Measurements from ENCODE around the gene PTRH2. TPM values are rescaled to one million over a fixed set of nuclear protein-coding genes. Genes with fewer than 3 reads are reported as not detected.
A peak's percentile ranks its signal among the peaks of the same experiment; 100 is the strongest.

The PTRH2 gene
- total RNA-seq, 1 experiment from 2014 or later = 48.0 TPM

- H3K4me1 ChIP-seq (ENCODE audit: low read length) = peaks cover 25% of the 10 kb centered on the region
- no peaks in the 10 kb centered on the region for H3K9me2 ChIP-seq (replicated peaks; ENCODE audit: insufficient read depth, low read length)
- H3K27ac ChIP-seq (ENCODE audit: low read length) = no peak overlapping the region
- DNase-seq = no peak
- H3K9me3 ChIP-seq (ENCODE audit: low read length) = no peaks in the 10 kb centered on the region
- no peak overlapping the region for H2AFZ ChIP-seq (ENCODE audit: low read length)
- no peaks in the 10 kb centered on the region for H3K27me3 ChIP-seq (ENCODE audit: low read length)
- H3K4me3 ChIP-seq (ENCODE audit: low read length) = no peak overlapping the region
- no peaks in the 10 kb centered on the region for H4K20me1 ChIP-seq (ENCODE audit: insufficient read depth, low read depth, low read length)
- no peak overlapping the region for H3K4me2 ChIP-seq (ENCODE audit: low read depth, low read length, poor library complexity, severe bottlenecking)
- H3K79me2 ChIP-seq (ENCODE audit: low read length) = peaks cover 98% of the 10 kb centered on the region
- no peak overlapping the region for H3K9ac ChIP-seq (ENCODE audit: low read length)
- H3K36me3 ChIP-seq (ENCODE audit: insufficient read depth, low read length) = no peaks in the 10 kb centered on the region; the same call in 1 of the 2 replicates
These were observed 7.0 kb upstream of the PTRH2 start for GRCh38 chr17:59714255-59714654.

GRCh38 chr17:59712862-59713261 is 5.6 kb upstream of the PTRH2 start:
- no peaks in the 10 kb centered on the region; the same call in 1 of the 2 replicates for H4K20me1 ChIP-seq (ENCODE audit: insufficient read depth, low read depth, low read length)

GRCh38 chr17:59711936-59712335 is 4.7 kb upstream of the PTRH2 start:
- Histone ChIP-seq H3K9me3 (ENCODE audit: low read length) (no peaks in the 10 kb centered on the region), H3K79me2 (ENCODE audit: low read length) (peaks cover 98% of the 10 kb centered on the region), H3K4me1 (ENCODE audit: low read length) (peaks cover 36% of the 10 kb centered on the region), H3K9me2 (replicated peaks; ENCODE audit: insufficient read depth, low read length) (no peaks in the 10 kb centered on the region), H4K20me1 (ENCODE audit: insufficient read depth, low read depth, low read length) (no peaks in the 10 kb centered on the region; the same call in 1 of the 2 replicates), H3K4me2 (ENCODE audit: low read depth, low read length, poor library complexity, severe bottlenecking) (no peak overlapping the region), H3K9ac (ENCODE audit: low read length) (no peak overlapping the region), H3K36me3 (ENCODE audit: insufficient read depth, low read length) (no peaks in the 10 kb centered on the region; the same call in 1 of the 2 replicates), H3K4me3 (ENCODE audit: low read length) (no peak overlapping the region), H3K27me3 (ENCODE audit: low read length) (no peaks in the 10 kb centered on the region), H3K27ac (ENCODE audit: low read length) (no peak overlapping the region), H2AFZ (ENCODE audit: low read length) (no peak overlapping the region)
- no peak for DNase-seq

More at GRCh38 chr17:59712862-59713261, 5.6 kb upstream of the PTRH2 start:
- no peak overlapping the region for H2AFZ ChIP-seq (ENCODE audit: low read length)
- H3K79me2 ChIP-seq (ENCODE audit: low read length) = peaks cover 99% of the 10 kb centered on the region
- H3K27ac ChIP-seq (ENCODE audit: low read length) = no peak overlapping the region
- no peaks in the 10 kb centered on the region for H3K9me3 ChIP-seq (ENCODE audit: low read length)
- H3K27me3 ChIP-seq (ENCODE audit: low read length) = no peaks in the 10 kb centered on the region
- H3K9ac ChIP-seq (ENCODE audit: low read length) = no peak overlapping the region
- no peak overlapping the region for H3K4me3 ChIP-seq (ENCODE audit: low read length)
- peaks cover 36% of the 10 kb centered on the region for H3K4me1 ChIP-seq (ENCODE audit: low read length)
- H3K36me3 ChIP-seq (ENCODE audit: insufficient read depth, low read length) = no peaks in the 10 kb centered on the region; the same call in 1 of the 2 replicates
- H3K9me2 ChIP-seq (replicated peaks; ENCODE audit: insufficient read depth, low read length) = no peaks in the 10 kb centered on the region
- H3K4me2 ChIP-seq (ENCODE audit: low read depth, low read length, poor library complexity, severe bottlenecking) = no peak overlapping the region
- DNase-seq = no peak

- Histone ChIP-seq H4K20me1 (ENCODE audit: insufficient read depth, low read depth, low read length) (no peaks in the 10 kb centered on the region; the same call in 1 of the 2 replicates), H3K4me2 (ENCODE audit: low read depth, low read length, poor library complexity, severe bottlenecking) (peak overlapping the region; percentile 86), H2AFZ (ENCODE audit: low read length) (peak overlapping the region; percentile 46; the same call in 1 of the 2 replicates), H3K27ac (ENCODE audit: low read length) (peak overlapping the region; percentile 85), H3K27me3 (ENCODE audit: low read length) (no peaks in the 10 kb centered on the region), H3K4me3 (ENCODE audit: low read length) (peak overlapping the region; percentile 91), H3K9me2 (replicated peaks; ENCODE audit: insufficient read depth, low read length) (no peaks in the 10 kb centered on the region), H3K9ac (ENCODE audit: low read length) (peak overlapping the region; percentile 90), H3K79me2 (ENCODE audit: low read length) (peaks cover 98% of the 10 kb centered on the region), H3K36me3 (ENCODE audit: insufficient read depth, low read length) (peaks cover 10% of the 10 kb centered on the region; the same call in 1 of the 2 replicates), H3K9me3 (ENCODE audit: low read length) (no peaks in the 10 kb centered on the region), H3K4me1 (ENCODE audit: low read length) (peaks cover 51% of the 10 kb centered on the region)
- peak; percentile 64 for DNase-seq
These were observed 771 bp upstream of the PTRH2 start for GRCh38 chr17:59707971-59708430.

GRCh38 chr17:59702304-59702703 is 4.9 kb downstream of the PTRH2 start:
- Histone ChIP-seq H3K4me1 (ENCODE audit: low read length) (peaks cover 21% of the 10 kb centered on the region), H3K36me3 (ENCODE audit: insufficient read depth, low read length) (peaks cover 34% of the 10 kb centered on the region), H3K9me3 (ENCODE audit: low read length) (no peaks in the 10 kb centered on the region), H3K4me2 (ENCODE audit: low read depth, low read length, poor library complexity, severe bottlenecking) (no peak overlapping the region), H3K27ac (ENCODE audit: low read length) (no peak overlapping the region), H4K20me1 (ENCODE audit: insufficient read depth, low read depth, low read length) (peaks cover 26% of the 10 kb centered on the region; the same call in 1 of the 2 replicates), H3K4me3 (ENCODE audit: low read length) (no peak overlapping the region), H3K9me2 (replicated peaks; ENCODE audit: insufficient read depth, low read length) (no peaks in the 10 kb centered on the region), H3K27me3 (ENCODE audit: low read length) (no peaks in the 10 kb centered on the region), H3K9ac (ENCODE audit: low read length) (no peak overlapping the region), H3K79me2 (ENCODE audit: low read length) (peaks cover 99% of the 10 kb centered on the region), H2AFZ (ENCODE audit: low read length) (no peak overlapping the region)
- no peak for DNase-seq

GRCh38 chr17:59699786-59700185 is 7.4 kb downstream of the PTRH2 start:
- no peak overlapping the region for H3K4me2 ChIP-seq (ENCODE audit: low read depth, low read length, poor library complexity, severe bottlenecking)
- peaks cover 11% of the 10 kb centered on the region for H3K4me1 ChIP-seq (ENCODE audit: low read length)
- H4K20me1 ChIP-seq (ENCODE audit: insufficient read depth, low read depth, low read length) = peaks cover 40% of the 10 kb centered on the region; the same call in 1 of the 2 replicates

GRCh38 chr17:59699218-59699617 is 8.0 kb downstream of the PTRH2 start:
- H2AFZ ChIP-seq (ENCODE audit: low read length) = no peak overlapping the region
- DNase-seq = no peak
- no peaks in the 10 kb centered on the region for H3K9me3 ChIP-seq (ENCODE audit: low read length)
- H3K27ac ChIP-seq (ENCODE audit: low read length) = no peak overlapping the region
- no peaks in the 10 kb centered on the region for H3K27me3 ChIP-seq (ENCODE audit: low read length)
- H3K9me2 ChIP-seq (replicated peaks; ENCODE audit: insufficient read depth, low read length) = no peaks in the 10 kb centered on the region
- H3K79me2 ChIP-seq (ENCODE audit: low read length) = peaks cover 99% of the 10 kb centered on the region
- H3K36me3 ChIP-seq (ENCODE audit: insufficient read depth, low read length) = peaks cover 51% of the 10 kb centered on the region
- H3K4me1 ChIP-seq (ENCODE audit: low read length) = peaks cover 12% of the 10 kb centered on the region
- H3K4me2 ChIP-seq (ENCODE audit: low read depth, low read length, poor library complexity, severe bottlenecking) = no peak overlapping the region
- H4K20me1 ChIP-seq (ENCODE audit: insufficient read depth, low read depth, low read length) = peaks cover 46% of the 10 kb centered on the region; the same call in 1 of the 2 replicates
- H3K9ac ChIP-seq (ENCODE audit: low read length) = no peak overlapping the region
- no peak overlapping the region for H3K4me3 ChIP-seq (ENCODE audit: low read length)

More at GRCh38 chr17:59699786-59700185, 7.4 kb downstream of the PTRH2 start:
- H3K27me3 ChIP-seq (ENCODE audit: low read length) = no peaks in the 10 kb centered on the region
- H2AFZ ChIP-seq (ENCODE audit: low read length) = no peak overlapping the region
- DNase-seq = no peak
- H3K36me3 ChIP-seq (ENCODE audit: insufficient read depth, low read length) = peaks cover 46% of the 10 kb centered on the region
- no peak overlapping the region for H3K4me3 ChIP-seq (ENCODE audit: low read length)
- H3K9me3 ChIP-seq (ENCODE audit: low read length) = no peaks in the 10 kb centered on the region
- no peak overlapping the region for H3K27ac ChIP-seq (ENCODE audit: low read length)
- H3K79me2 ChIP-seq (ENCODE audit: low read length) = peaks cover 99% of the 10 kb centered on the region
- H3K9ac ChIP-seq (ENCODE audit: low read length) = no peak overlapping the region
- no peaks in the 10 kb centered on the region for H3K9me2 ChIP-seq (replicated peaks; ENCODE audit: insufficient read depth, low read length)

- Histone ChIP-seq H3K4me2 (ENCODE audit: low read depth, low read length, poor library complexity, severe bottlenecking) (no peak overlapping the region), H3K4me3 (ENCODE audit: low read length) (no peak overlapping the region), H3K36me3 (ENCODE audit: insufficient read depth, low read length) (peaks cover 60% of the 10 kb centered on the region)
These were observed 9.1 kb downstream of the PTRH2 start for GRCh38 chr17:59698143-59698542.

More at GRCh38 chr17:59698143-59698542, 9.1 kb downstream of the PTRH2 start:
- H3K9ac ChIP-seq (ENCODE audit: low read length) = no peak overlapping the region
- peaks cover 12% of the 10 kb centered on the region for H3K4me1 ChIP-seq (ENCODE audit: low read length)
- DNase-seq = no peak
- H3K27ac ChIP-seq (ENCODE audit: low read length) = no peak overlapping the region
- peaks cover 47% of the 10 kb centered on the region; the same call in 1 of the 2 replicates for H4K20me1 ChIP-seq (ENCODE audit: insufficient read depth, low read depth, low read length)
- H3K79me2 ChIP-seq (ENCODE audit: low read length) = peaks cover 97% of the 10 kb centered on the region
- H3K27me3 ChIP-seq (ENCODE audit: low read length) = no peaks in the 10 kb centered on the region
- no peak overlapping the region for H2AFZ ChIP-seq (ENCODE audit: low read length)
- no peaks in the 10 kb centered on the region for H3K9me2 ChIP-seq (replicated peaks; ENCODE audit: insufficient read depth, low read length)
- no peaks in the 10 kb centered on the region for H3K9me3 ChIP-seq (ENCODE audit: low read length)

Measured in Karpas-422 (cell line).